Endothelial cell of coronary artery (primary cell): Measurements from ENCODE around the gene EEF1AKMT3. TPM values are rescaled to one million over a fixed set of nuclear protein-coding genes. Genes with fewer than 3 reads are reported as not detected.

Experiments
- total RNA-seq: library from RNA; depleted of rRNA; stranded (reverse); fragments of >200 nt; gene quantifications from 2 replicates; pipeline ENCODE4 v1.2.3, GENCODE V29; 2014

Gene EEF1AKMT3
- 2.7 and 3.7 TPM in 2 replicates for total RNA-seq

DNA sequence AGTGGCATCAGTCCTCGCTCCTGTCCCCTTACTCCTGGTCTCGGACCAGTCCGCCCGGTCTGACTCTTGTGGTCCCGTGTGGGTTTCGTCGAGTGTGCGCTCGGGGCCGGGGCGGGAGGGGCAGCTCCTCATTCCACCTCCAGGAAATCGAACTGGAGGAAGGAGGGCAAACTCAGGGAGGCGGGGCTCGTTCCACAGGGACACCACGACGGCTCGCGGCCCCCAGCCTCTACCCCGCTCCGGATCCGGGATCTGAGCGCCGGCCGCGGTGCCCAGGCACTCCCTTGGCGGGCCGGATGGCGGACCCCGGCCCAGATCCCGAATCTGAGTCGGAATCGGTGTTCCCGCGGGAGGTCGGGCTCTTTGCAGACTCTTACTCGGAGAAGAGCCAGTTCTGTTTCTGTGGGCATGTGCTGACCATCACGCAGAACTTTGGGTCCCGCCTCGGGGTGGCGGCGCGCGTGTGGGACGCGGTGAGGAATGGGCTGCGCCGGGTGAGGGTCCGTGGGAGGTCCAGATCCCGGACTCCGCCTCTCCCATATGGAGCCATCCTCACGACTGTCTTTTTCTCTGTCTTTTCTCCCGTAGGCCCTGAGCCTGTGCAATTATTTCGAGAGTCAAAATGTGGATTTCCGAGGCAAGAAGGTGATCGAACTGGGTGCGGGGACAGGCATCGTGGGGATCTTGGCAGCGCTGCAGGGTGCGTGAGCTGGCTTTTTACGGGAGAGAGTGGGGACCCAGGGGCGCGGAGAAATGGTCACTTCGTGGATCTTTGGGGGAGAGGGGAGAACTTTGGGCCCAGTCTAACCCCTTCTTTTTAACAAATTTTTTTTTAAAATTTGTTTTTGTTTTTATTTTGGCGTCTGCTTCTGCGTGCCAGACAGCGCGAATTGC, at the start of gene EEF1AKMT3:
Gene EEF1AKMT3 (plus strand): TSS at position 186 of the 894 bp plus-strand sequence. CDS start 111 bp downstream, at position 297.

GRCh38 chr12:57738661-57739237, 33.7 kb upstream of the EEF1AKMT3 start, which contains the start of gene AGAP2:
Gene AGAP2 (minus strand): TSS chr12:57738742. CDS start chr12:57738246, 496 bp downstream.

GRCh38 chr12:57744777-57745484, 27.5 kb upstream of the EEF1AKMT3 start, which contains the start of gene TSPAN31:
Gene TSPAN31 (plus strand): TSS chr12:57745039. CDS start chr12:57745155, 116 bp downstream.

GRCh38 chr12:57751788-57752667, 20.4 kb upstream of the EEF1AKMT3 start, which contains the start of gene CDK4:
Gene CDK4 (minus strand): TSS chr12:57752310. CDS start chr12:57751717, 593 bp downstream.

DNA sequence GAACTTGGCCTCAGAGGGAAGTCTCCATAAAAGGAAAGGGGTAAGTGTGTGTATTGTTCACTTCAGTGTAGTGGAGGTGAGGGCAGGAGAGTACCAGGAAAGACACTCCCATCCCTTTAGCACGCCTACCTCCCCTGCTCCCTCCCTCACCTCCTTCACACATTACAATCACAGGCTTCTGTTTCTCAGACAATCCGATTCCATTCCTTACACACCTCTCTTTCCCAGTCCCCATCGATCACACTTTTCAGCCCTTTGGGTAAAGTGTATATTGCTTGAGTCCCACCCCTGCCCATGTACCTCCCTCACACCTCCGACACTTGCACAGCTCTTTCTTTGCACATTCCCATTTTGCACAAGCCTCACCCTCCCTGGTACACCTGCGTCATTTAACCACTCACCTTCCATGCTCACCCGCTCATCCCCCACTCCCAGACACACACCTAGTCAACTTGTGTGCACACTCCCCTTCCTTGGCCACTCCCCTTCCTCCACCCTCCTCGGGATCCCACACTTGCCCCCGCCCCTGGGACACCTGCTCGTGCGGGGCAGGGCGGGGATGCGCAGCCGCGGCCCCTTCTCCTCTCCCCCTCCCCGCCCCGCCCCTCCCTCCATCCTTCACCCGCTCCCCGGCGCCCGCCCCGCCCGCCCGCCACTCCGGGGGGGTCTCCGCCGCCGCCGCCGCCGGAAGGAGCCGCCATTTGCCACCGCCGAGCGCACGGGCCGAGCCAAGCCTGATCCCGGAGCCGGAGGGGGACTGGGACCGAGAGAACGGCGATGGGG, 17.8 kb upstream of the EEF1AKMT3 start, which contains the start of gene MARCHF9:
Gene MARCHF9 (plus strand): TSS at position 693 of the 783 bp plus-strand sequence. CDS start 426 bp downstream, outside the sequence.

DNA sequence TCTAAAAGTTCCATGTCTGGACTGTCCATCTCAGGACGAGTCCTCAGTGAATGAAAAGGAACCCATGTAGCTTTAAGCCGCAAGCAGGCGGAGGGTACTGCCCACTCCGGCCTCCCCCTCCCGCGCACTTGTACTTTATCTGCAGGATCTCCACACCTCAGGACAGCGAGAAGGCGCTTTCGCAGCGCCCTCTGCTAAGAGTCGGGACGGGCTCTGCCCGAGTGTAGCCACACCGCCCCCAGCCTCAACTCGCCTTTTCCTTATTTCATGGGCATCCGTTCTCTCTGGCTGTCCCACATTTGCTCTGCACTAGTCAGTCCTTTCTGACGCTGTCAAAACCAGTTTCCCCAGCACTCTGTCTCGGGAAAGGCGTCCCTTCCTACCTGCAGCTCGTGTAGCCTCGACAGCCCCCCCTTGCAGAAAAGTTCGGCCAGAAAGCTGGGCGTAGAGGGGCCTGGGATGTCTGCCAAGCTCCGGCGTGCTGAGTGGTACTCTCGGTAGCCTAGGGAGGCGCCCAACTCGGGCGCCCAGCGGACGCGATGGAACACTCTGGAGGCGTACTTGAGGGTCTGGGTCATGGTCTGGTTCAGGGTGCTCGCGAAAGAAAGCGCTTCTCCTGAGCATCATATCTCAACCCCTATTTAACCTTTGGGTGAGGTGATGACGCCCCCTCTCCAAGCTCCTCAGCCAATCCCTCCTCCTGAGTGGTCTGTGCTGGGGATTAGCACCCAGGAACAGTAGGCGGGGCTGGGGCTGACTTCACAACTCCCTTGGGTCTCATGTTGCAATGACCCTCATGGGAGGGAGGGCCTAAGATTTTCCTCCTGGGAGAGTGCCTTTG, 5.7 kb upstream of the EEF1AKMT3 start, which contains the start of gene CYP27B1:
Gene CYP27B1 (minus strand): TSS at position 615 of the 841 bp plus-strand sequence. CDS start 37 bp downstream, at position 578.

DNA sequence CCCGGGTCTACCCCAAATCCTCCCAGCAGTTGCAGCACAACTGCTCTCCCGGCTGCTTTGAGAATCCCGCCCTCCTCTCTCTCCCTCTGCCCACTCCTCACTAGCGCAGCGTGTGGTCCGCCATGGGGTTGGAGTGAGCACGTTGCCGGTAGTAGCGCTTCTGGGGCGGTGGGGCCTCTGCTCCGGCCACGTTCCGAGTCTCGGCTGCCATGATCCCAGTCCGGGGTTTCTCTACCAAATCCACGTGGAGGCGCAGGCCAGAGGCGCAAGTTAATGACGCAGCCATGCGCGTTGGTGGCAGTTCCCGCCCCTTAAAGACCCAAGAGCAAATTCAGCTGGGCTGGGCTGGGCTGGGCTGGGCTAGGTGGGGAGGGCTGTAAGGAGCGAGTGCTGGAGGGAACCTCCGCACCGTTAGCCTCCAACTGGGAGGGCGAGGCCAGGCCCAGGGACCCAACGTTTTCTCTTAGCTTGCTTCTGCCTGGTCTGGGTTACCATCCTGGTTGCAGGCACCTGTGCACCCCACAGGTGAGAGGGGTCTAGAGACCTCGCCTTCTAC, 463 bp upstream of the EEF1AKMT3 start, which contains the start of gene METTL1:
Gene METTL1 (minus strand): TSS at position 233 of the 556 bp plus-strand sequence. CDS start 22 bp downstream, at position 211.

GRCh38 chr12:57782608-57783465, 10.4 kb downstream of the EEF1AKMT3 start, which contains the start of gene TSFM:
Gene TSFM (plus strand): TSS chr12:57782787. CDS start chr12:57782802, 15 bp downstream.

Other genes with a start within 250 kb of the EEF1AKMT3 start
- 6.2 and 9.5 TPM in 2 replicates for gene MBD6, start 249.8 kb upstream of the EEF1AKMT3 start, total RNA-seq
- 72.8 and 90.9 TPM in 2 replicates for gene DCTN2, start 225.4 kb upstream of the EEF1AKMT3 start, total RNA-seq
- gene KIF5A, start 222.6 kb upstream of the EEF1AKMT3 start, total RNA-seq, result under 0.01 and 0.09 TPM in 2 replicates
- gene PIP4K2C, start 181.4 kb upstream of the EEF1AKMT3 start, total RNA-seq, result 5.5 and 7.9 TPM in 2 replicates
- gene DTX3, start 167.8 kb upstream of the EEF1AKMT3 start, total RNA-seq, result 3.3 and 11.0 TPM in 2 replicates
- gene ARHGEF25, start 161.2 kb upstream of the EEF1AKMT3 start, total RNA-seq, result 1.8 and 10.7 TPM in 2 replicates
- gene B4GALNT1, start 139.4 kb upstream of the EEF1AKMT3 start, total RNA-seq, result 0.18 and 0.94 TPM in 2 replicates
- 164 and 240 TPM in 2 replicates for gene OS9, start 78.5 kb upstream of the EEF1AKMT3 start, total RNA-seq
- gene AGAP2, start 33.9 kb upstream of the EEF1AKMT3 start, total RNA-seq, result under 0.01 and 0.09 TPM in 2 replicates
- 40.5 and 57.2 TPM in 2 replicates for gene TSPAN31, start 27.6 kb upstream of the EEF1AKMT3 start, total RNA-seq
- gene CDK4, start 20.3 kb upstream of the EEF1AKMT3 start, total RNA-seq, result 108 and 143 TPM in 2 replicates
- gene MARCHF9, start 17.5 kb upstream of the EEF1AKMT3 start, total RNA-seq, result 3.0 and 3.2 TPM in 2 replicates
- gene CYP27B1, start 5.5 kb upstream of the EEF1AKMT3 start, total RNA-seq, result 0.38 and 0.54 TPM in 2 replicates
- 3.9 and 5.7 TPM in 2 replicates for gene METTL1, start 509 bp upstream of the EEF1AKMT3 start, total RNA-seq
- 18.1 and 18.8 TPM in 2 replicates for gene TSFM, start 10.2 kb downstream of the EEF1AKMT3 start, total RNA-seq
- gene AVIL, start 46.1 kb downstream of the EEF1AKMT3 start, total RNA-seq, result 0.63 and 1.5 TPM in 2 replicates
- 44.5 and 59.1 TPM in 2 replicates for gene CTDSP2, start 74.1 kb downstream of the EEF1AKMT3 start, total RNA-seq
- 6.6 and 9.1 TPM in 2 replicates for gene ATP23, start 169.0 kb downstream of the EEF1AKMT3 start, total RNA-seq